ENCODE results near the gene FCRLA.

The FCRLA gene

DNA sequence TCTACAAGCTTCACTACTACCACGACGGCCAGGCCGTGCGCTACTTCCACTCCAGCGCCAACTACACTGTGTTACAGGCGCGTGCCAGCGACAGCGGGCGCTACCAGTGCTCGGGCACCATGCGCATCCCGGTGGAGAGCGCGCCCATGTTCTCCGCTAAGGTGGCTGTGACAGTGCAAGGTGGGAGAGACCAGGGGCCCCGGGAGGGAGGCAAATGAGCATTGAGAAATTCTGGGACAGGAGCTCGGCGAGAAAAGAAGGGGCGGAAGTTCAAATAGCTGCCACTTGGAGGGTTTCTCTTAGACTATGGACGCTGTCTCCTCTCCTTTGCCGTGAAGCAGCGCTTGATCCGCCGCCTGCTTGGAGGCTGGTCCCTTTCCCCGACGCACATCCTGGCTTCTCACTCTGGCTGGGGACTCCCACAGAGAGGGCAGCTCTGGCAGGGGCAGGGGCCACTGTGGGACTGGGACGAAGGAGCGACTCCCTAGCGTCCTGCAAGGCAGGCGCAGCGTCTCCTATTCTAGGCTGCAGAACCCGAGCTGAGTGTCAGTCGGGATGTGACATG is 19.0 kb downstream of the FCRLA start (continued):
- TF ChIP-seq PRDM10 (tag by site-specific recombination; IDR thresholded peaks at IDR 0.05) (peak; percentile 88), ZSCAN18 (tag by site-specific recombination; IDR thresholded peaks at IDR 0.05) (no peak), ZBTB48 (tag by site-specific recombination; IDR thresholded peaks at IDR 0.05) (peak; percentile 82; the same call in 1 of the 2 replicates), ZNF580 (tag by site-specific recombination; IDR thresholded peaks at IDR 0.05) (no peak), ZNF777 (tag by site-specific recombination; IDR thresholded peaks at IDR 0.05; ENCODE audit: borderline replicate concordance) (0 out of 2 replicates have a peak, but pooled peaks have one; percentile 8), ZBTB20 (tag by site-specific recombination; IDR thresholded peaks at IDR 0.05) (peak; percentile 72), ZNF843 (tag by site-specific recombination; IDR thresholded peaks at IDR 0.05) (no peak), SP2 (tag by site-specific recombination; IDR thresholded peaks at IDR 0.05) (peak; percentile 35), ZNF513 (tag by site-specific recombination; IDR thresholded peaks at IDR 0.05) (no peak), BCL11A (tag by site-specific recombination; IDR thresholded peaks at IDR 0.05; ENCODE audit: low read depth) (no peak), ZNF335 (tag by site-specific recombination; conservative IDR thresholded peaks at IDR 0.05) (peak; percentile 83)

- H3K27ac ChIP-seq (ENCODE audit: extremely low read depth, low read depth, low read length), result peak overlapping the region; percentile 70; the same call in 1 of the 2 replicates
- no peaks in the 10 kb centered on the region for H3K36me3 ChIP-seq (ENCODE audit: control insufficient read depth in 2 of 2, insufficient read depth in 1 of 2, low read length in 2 of 2)
- no peaks in the 10 kb centered on the region for H3K9me3 ChIP-seq (ENCODE audit: control insufficient read depth, insufficient read depth, low read depth, low read length)
- ChIA-PET POLR2A (interaction anchor here (0.5 to 2.6 kb wide), 9 partner anchors 12 to 186 kb away, joined by 3 to 19 read pairs (median 4); partner anchors contain the start of genes DUSP12 and FCRLA), CTCF (interaction anchor here (0.6 to 4.0 kb wide), 8 partner anchors 9 to 1127 kb away, joined by 3 to 13 read pairs (median 4); partner anchors contain the start of gene FCRLA)
- peak overlapping the region; percentile 62 for H3K4me3 ChIP-seq (ENCODE audit: low read depth, low read length)
- no peaks in the 10 kb centered on the region; the same call in 1 of the 2 replicates for H3K4me1 ChIP-seq (ENCODE audit: control insufficient read depth, insufficient read depth, low read length)
- TF ChIP-seq KLF9 (tag by site-specific recombination; IDR thresholded peaks at IDR 0.05; ENCODE audit: low read depth), result peak; percentile 65; the same call in 1 of the 2 replicates
- 0 out of 2 replicates have a peak, but pooled peaks have one; percentile 6 for TF ChIP-seq ZNF777 (tag by site-specific recombination; IDR thresholded peaks at IDR 0.05; ENCODE audit: borderline replicate concordance)
- no peak for TF ChIP-seq HOXA7 (CRISPR knock-in tag; IDR thresholded peaks at IDR 0.05; ENCODE audit: borderline replicate concordance)
- TF ChIP-seq PATZ1 (tag by site-specific recombination; IDR thresholded peaks at IDR 0.05), result 0 out of 2 replicates have a peak, but pooled peaks have one; percentile 54
- no peak for TF ChIP-seq SALL2 (tag by site-specific recombination; IDR thresholded peaks at IDR 0.05; ENCODE audit: borderline replicate concordance)
- TF ChIP-seq GLI4 (tag by site-specific recombination; IDR thresholded peaks at IDR 0.05), result peak; percentile 60; the same call in 1 of the 2 replicates
- no peak for TF ChIP-seq TCF7L2 (IDR thresholded peaks at IDR 0.05; ENCODE audit: borderline replicate concordance, low read depth, low read length)
- TF ChIP-seq, protein P1, sequence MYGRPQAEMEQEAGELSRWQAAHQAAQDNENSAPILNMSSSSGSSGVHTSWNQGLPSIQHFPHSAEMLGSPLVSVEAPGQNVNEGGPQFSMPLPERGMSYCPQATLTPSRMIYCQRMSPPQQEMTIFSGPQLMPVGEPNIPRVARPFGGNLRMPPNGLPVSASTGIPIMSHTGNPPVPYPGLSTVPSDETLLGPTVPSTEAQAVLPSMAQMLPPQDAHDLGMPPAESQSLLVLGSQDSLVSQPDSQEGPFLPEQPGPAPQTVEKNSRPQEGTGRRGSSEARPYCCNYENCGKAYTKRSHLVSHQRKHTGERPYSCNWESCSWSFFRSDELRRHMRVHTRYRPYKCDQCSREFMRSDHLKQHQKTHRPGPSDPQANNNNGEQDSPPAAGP (tag by site-specific recombination; IDR thresholded peaks at IDR 0.05), result peak; percentile 49; the same call in 1 of the 2 replicates
- TF ChIP-seq ZFP69B (tag by site-specific recombination; IDR thresholded peaks at IDR 0.05), result 0 out of 2 replicates have a peak, but pooled peaks have one; percentile 13
- TF ChIP-seq ZNF600 (tag by site-specific recombination; IDR thresholded peaks at IDR 0.05), result peak; percentile 72; the same call in 1 of the 2 replicates
- TF ChIP-seq ZNF274 (IDR thresholded peaks at IDR 0.05; ENCODE audit: low read length), result no peak
- TF ChIP-seq ZNF274 (tag by site-specific recombination; IDR thresholded peaks at IDR 0.05; ENCODE audit: borderline replicate concordance), result no peak
- TF ChIP-seq WT1 (tag by site-specific recombination; IDR thresholded peaks at IDR 0.05), result 0 out of 2 replicates have a peak, but pooled peaks have one; percentile 41
- TF ChIP-seq EGR2 (tag by site-specific recombination; IDR thresholded peaks at IDR 0.05; ENCODE audit: low read depth), result peak; percentile 47; the same call in 1 of the 2 replicates
Observed at GRCh38 chr1:161726473-161727255, 19.6 kb downstream of the FCRLA start.

Data from HEK293 (cell line).